Esophagus muscularis mucosa (tissue), 4 donors: ENCODE results near the gene CELF2. TPM values are rescaled to one million over a fixed set of nuclear protein-coding genes. Genes with fewer than 3 reads are reported as not detected.

Experiments
- DNase-seq: peaks from one replicate; pipeline ENCODE4 v3.0.0-alpha.2; 2017; ENCODE audit errors: extremely low spot score
- H3K27ac ChIP-seq, 4 donors: fragments of 200-600 bp; sonication (generic); replicated peaks in 1 of 4; 1 replicate in 3 of 4; 2 replicates in 1 of 4; pipeline ENCODE4 v1.5.1; 2016 to 2019; ENCODE audit warnings: mild to moderate bottlenecking in 1 of 4
- H3K27me3 ChIP-seq, 4 donors: fragments of 200-600 bp; sonication (generic); one replicate each; pipeline versions ENCODE4 v1.5.1 to v1.6.0; 2016 to 2019
- H3K36me3 ChIP-seq, 4 donors: fragments of 200-600 bp; sonication (generic); one replicate each; pipeline ENCODE4 v1.5.1; 2016 to 2019
- H3K4me1 ChIP-seq, 4 donors: fragments of 200-600 bp; sonication (generic); one replicate each; pipeline ENCODE4 v1.5.1; 2016 to 2019
- H3K4me3 ChIP-seq, 4 donors: fragments of 200-600 bp; sonication (generic); 1 replicate in 2 of 4; 2 replicates in 2 of 4; pipeline ENCODE4 v1.5.1; 2016 to 2019; ENCODE audit warnings: mild to moderate bottlenecking in 4 of 4, moderate library complexity in 1 of 4
- H3K9me3 ChIP-seq, 4 donors: fragments of 200-600 bp; sonication (generic); 1 replicate in 3 of 4; 2 replicates in 1 of 4; pipeline ENCODE4 v1.5.1; 2016 to 2019
- EP300 ChIP-seq: sonication (generic); formaldehyde crosslinking; IDR thresholded peaks from one replicate; pipeline ENCODE4 v1.6.1; 2017; ENCODE audit warnings: antibody characterized with exemption
- POLR2A ChIP-seq: fragments of 450-650 bp; IDR thresholded peaks from one replicate; pipeline ENCODE4 v1.6.1; 2017; ENCODE audit warnings: antibody characterized with exemption, moderate library complexity, mild to moderate bottlenecking, low read depth
- POLR2AphosphoS5 ChIP-seq, 2 donors: sonication (generic); formaldehyde crosslinking; IDR thresholded peaks; one replicate each; pipeline ENCODE4 v1.6.1; 2017; ENCODE audit warnings: antibody characterized with exemption in 2 of 2
- WGBS: methylation state at CpG from one replicate; pipeline ENCODE4 v1.1.5; 2018; 5-methylcytosine and 5-hydroxymethylcytosine counted together
- intact Hi-C: fragments of 100-400 bp; cut with DNase I; formaldehyde crosslinking; loops from one replicate; pipeline ENCODE4 v1.15.1; 2023
- total RNA-seq, 4 donors: library from RNA; depleted of rRNA; stranded (reverse); fragments of >200 nt; gene quantifications; one replicate each; pipeline versions ENCODE4 v1.1.0 to v1.2.1, GENCODE V29; 2016
- TF ChIP-seq, protein P1 (sequence below), 3 experiments: fragments of 200-600 bp in 2 of 3; fragments of 450-650 bp in 1 of 3; sonication (generic) in 2 of 3; IDR thresholded peaks; one replicate each; pipeline ENCODE4 v1.5.1; 2017 to 2019; ENCODE audit warnings: antibody characterized with exemption in 3 of 3, mild to moderate bottlenecking in 2 of 3, moderate library complexity in 1 of 3

Gene CELF2
- total RNA-seq, 4 donors from 2014 or later: 81.8 to 128 (median 104) TPM

DNA sequence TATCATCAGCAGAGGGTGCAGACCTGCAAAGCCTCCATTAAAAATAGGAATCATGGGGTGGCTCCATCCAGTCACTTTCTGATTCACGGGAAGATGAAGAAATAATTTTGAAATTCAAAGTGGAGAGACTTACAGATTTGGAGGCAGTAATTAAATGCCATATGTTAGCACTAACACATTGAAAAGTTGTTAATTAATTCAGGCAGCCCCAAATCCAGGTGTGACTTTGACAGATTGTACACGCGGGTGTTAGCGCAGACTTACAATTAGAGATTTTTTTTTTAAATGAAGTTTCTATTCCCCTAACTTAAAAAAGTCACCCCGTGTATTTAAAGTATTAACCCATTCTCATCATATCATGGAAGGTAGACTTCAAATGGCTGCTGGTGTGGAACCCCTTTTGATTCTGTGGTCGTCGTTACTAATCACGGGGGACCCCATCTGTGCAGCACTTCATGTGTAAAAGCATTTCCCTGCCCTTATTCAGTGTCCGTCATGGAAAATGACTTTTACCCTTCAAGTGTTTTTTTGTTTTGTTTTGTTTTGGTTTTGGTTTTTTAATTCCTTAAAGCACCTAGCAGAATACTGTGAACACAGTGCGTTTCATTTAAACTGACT lies 235.8 kb downstream of the CELF2 start:
- Histone ChIP-seq H3K27ac (no peak overlapping the region), H3K36me3 (peaks cover 6 to 55% (median 26%) of the 10 kb centered on the region in 4 donors), H3K27me3 (no peaks in the 10 kb centered on the region), H3K4me3 (no peak overlapping the region), H3K9me3 (no peaks in the 10 kb centered on the region), H3K4me1 (peaks cover 22 to 54% (median 35%) of the 10 kb centered on the region in 4 donors)
- intact Hi-C loops: no loop called here
- no peak for TF ChIP-seq POLR2A
- DNase-seq: no peak
- 94% methylated on average over 10 of the region's 10 CpGs for WGBS

DNA sequence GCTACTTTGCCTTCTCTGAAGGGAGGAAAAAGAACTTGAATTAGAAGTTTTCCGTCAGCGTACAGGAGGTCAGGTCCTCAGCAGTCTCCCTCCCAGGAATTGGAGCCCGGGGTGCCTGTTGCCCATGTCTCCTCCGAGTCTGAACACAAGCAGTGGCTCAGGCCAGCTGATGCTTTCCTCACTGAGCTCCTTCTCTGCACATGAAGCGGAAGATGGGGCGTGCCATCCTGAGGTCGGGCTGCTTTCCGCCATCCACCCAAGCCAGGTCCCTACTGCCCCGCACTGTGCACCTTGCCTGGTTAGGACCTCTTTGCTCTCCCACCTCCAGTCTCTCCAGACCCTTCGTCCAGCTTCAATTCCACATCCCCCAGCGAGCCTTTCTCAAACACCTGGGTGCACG lies 237.5 kb downstream of the CELF2 start:
- Histone ChIP-seq H3K4me3 (no peak overlapping the region), H3K27me3 (no peaks in the 10 kb centered on the region), H3K4me1 (peaks cover 12 to 46% (median 29%) of the 10 kb centered on the region in 4 donors), H3K36me3 (peaks cover 10 to 66% (median 39%) of the 10 kb centered on the region in 4 donors), H3K9me3 (no peaks in the 10 kb centered on the region), H3K27ac (no peak overlapping the region)
- TF ChIP-seq POLR2AphosphoS5 (IDR thresholded peaks at IDR 0.05): no peak
- no peak for TF ChIP-seq POLR2A
- TF ChIP-seq, protein P1, sequence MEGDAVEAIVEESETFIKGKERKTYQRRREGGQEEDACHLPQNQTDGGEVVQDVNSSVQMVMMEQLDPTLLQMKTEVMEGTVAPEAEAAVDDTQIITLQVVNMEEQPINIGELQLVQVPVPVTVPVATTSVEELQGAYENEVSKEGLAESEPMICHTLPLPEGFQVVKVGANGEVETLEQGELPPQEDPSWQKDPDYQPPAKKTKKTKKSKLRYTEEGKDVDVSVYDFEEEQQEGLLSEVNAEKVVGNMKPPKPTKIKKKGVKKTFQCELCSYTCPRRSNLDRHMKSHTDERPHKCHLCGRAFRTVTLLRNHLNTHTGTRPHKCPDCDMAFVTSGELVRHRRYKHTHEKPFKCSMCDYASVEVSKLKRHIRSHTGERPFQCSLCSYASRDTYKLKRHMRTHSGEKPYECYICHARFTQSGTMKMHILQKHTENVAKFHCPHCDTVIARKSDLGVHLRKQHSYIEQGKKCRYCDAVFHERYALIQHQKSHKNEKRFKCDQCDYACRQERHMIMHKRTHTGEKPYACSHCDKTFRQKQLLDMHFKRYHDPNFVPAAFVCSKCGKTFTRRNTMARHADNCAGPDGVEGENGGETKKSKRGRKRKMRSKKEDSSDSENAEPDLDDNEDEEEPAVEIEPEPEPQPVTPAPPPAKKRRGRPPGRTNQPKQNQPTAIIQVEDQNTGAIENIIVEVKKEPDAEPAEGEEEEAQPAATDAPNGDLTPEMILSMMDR (IDR thresholded peaks at IDR 0.05): no peak
- no peak for TF ChIP-seq EP300
- intact Hi-C loops: no loop called here
- no peak for DNase-seq
- WGBS: 93% methylated on average over 10 of the region's 12 CpGs

DNA sequence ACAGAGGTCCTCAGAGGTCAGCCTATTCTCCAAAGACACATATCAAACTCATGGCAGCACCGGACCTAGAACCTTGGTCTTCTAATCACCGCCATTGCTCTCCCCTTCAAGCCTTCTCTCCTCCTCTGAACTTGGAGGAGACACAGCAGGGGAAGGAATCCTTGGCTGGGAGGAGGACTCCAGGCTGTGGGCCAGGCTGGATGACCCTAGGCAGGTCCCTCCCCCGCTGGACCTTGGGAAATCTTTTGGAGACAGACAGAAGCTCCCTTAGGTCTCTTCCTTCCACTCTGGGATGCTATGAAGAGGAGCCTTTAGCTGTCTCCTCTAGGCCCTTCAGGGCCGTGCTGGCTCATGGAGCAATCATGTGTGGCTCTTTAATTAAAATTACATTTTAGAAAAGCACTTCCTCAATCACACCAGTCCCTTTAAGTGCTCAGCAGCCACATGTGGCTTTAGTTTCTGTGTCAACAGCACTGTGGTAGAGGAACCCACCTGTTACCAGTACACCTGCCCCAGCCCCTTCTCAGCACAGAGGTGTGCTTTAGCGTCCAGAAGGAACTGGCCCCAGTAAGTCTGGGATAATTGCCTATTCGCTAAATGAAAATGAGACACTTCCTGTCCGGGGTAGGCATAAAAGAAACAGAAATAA lies 238.2 kb downstream of the CELF2 start:
- H3K4me1 ChIP-seq: peaks cover 16 to 52% (median 34%) of the 10 kb centered on the region in 4 donors
- peak overlapping the region in 1 of 4 donors; percentile 36 for H3K27ac ChIP-seq
- intact Hi-C loops: no loop called here
- WGBS: 70% methylated on average over 7 of the region's 7 CpGs
- peaks cover 10 to 66% (median 36%) of the 10 kb centered on the region in 4 donors for H3K36me3 ChIP-seq
- TF ChIP-seq POLR2A (no peak), EP300 (no peak), POLR2AphosphoS5 (IDR thresholded peaks at IDR 0.05) (no peak)
- TF ChIP-seq, protein P1 (IDR thresholded peaks at IDR 0.05): no peak
- no peak overlapping the region for H3K4me3 ChIP-seq
- no peaks in the 10 kb centered on the region for H3K27me3 ChIP-seq
- DNase-seq: no peak
- H3K9me3 ChIP-seq: no peaks in the 10 kb centered on the region

DNA sequence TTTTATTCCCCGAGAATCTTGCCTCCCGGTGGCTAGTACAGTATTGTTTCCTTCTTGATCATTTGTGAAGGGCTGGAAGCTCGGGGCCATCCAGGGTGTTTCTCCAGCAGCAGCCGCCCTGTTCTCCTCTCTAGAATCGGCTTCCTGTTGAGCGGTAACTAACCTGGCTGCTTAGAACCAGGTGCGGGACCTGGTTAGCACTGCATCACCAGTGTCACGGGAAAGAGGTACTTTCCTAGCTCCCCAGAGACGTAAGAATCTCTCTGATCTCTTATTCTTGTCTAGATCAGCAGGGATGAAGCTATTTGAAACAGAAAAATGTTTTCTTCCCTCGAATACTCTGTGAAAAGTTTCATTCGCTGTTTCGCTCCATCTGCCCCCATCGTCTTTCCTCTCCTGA lies 239.2 kb downstream of the CELF2 start:
- H3K9me3 ChIP-seq: no peaks in the 10 kb centered on the region
- intact Hi-C loops: no loop called here
- TF ChIP-seq EP300 (no peak), POLR2A (no peak), POLR2AphosphoS5 (IDR thresholded peaks at IDR 0.05) (no peak)
- TF ChIP-seq, protein P1 (IDR thresholded peaks at IDR 0.05): no peak
- WGBS: 91% methylated on average over 13 of the region's 13 CpGs
- H3K36me3 ChIP-seq: peaks cover 10 to 59% (median 40%) of the 10 kb centered on the region in 4 donors
- no peak for DNase-seq
- H3K4me3 ChIP-seq: no peak overlapping the region
- H3K4me1 ChIP-seq: peaks cover 26 to 55% (median 39%) of the 10 kb centered on the region in 4 donors
- no peak overlapping the region for H3K27ac ChIP-seq
- no peaks in the 10 kb centered on the region for H3K27me3 ChIP-seq

DNA sequence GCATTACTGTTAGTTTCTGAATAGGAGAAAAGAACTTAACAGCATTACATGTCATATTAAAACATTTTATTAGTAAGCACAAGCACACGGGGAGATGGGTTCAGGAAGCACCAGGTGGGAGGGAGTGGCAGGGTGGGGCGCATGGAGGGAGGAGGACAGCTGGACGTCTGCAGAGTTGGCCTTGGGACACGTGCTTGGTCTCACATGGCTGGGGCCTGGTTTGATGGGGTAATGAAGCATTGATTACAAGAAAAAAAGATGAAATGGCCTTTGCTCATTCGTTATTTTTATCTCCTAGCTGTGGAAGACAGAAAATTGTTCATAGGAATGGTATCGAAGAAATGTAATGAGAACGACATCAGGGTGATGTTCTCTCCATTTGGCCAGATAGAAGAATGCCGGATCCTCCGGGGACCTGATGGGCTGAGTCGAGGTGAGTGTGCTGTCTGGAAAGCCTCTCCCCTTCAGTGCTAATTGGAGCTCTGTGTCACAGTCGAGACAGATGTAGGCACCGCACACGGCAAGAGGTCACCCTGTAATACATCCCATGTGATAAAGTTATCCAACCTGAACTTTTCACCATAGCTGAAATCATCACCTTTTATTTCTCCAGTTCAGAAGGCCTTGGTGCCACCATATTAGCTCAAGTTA lies 239.9 kb downstream of the CELF2 start:
- peaks cover 32 to 58% (median 43%) of the 10 kb centered on the region in 4 donors for H3K4me1 ChIP-seq
- peaks cover 10 to 52% (median 38%) of the 10 kb centered on the region in 4 donors for H3K36me3 ChIP-seq
- no peaks in the 10 kb centered on the region for H3K27me3 ChIP-seq
- intact Hi-C loops: no loop called here
- TF ChIP-seq EP300: no peak
- no peak for TF ChIP-seq POLR2A
- no peak for TF ChIP-seq POLR2AphosphoS5 (IDR thresholded peaks at IDR 0.05)
- TF ChIP-seq, protein P1 (IDR thresholded peaks at IDR 0.05): no peak
- no peak overlapping the region for H3K4me3 ChIP-seq
- H3K9me3 ChIP-seq: no peaks in the 10 kb centered on the region
- no peak for DNase-seq
- 84% methylated on average over 12 of the region's 13 CpGs for WGBS
- H3K27ac ChIP-seq: no peak overlapping the region
